Nephron (organoid): ENCODE measurements around the gene SYT7.
A peak's percentile ranks its signal among the peaks of the same experiment; 100 is the strongest.

Experiments
- H3K27ac Mint-ChIP-seq, 3 experiments: 2 replicates each; pipeline ENCODE4 v1.8.0; 2020; ENCODE audit warnings: mixed read lengths in 3 of 3, mild to moderate bottlenecking in 2 of 3, moderate library complexity in 1 of 3
- H3K27me3 Mint-ChIP-seq: 2 replicates; pipeline ENCODE4 v1.8.0; 2021; ENCODE audit warnings: low read depth, mild to moderate bottlenecking, moderate library complexity, mixed read lengths
- H3K36me3 Mint-ChIP-seq: 2 replicates; pipeline ENCODE4 v1.8.0; 2020; ENCODE audit warnings: low read depth, mixed read lengths
- H3K4me1 Mint-ChIP-seq: 2 replicates; pipeline ENCODE4 v1.8.0; 2020; ENCODE audit warnings: mixed read lengths
- H3K4me3 Mint-ChIP-seq, 3 experiments: 2 replicates each; pipeline ENCODE4 v1.8.0; 2020; ENCODE audit warnings: mild to moderate bottlenecking in 3 of 3, mixed read lengths in 3 of 3, moderate library complexity in 2 of 3
- H3K9me3 Mint-ChIP-seq: 2 replicates; pipeline ENCODE4 v1.8.0; 2020; ENCODE audit warnings: mixed read lengths
- CTCF ChIP-seq, 3 experiments: fragments of 200-600 bp; sonication (generic); IDR thresholded peaks; one replicate each; pipeline ENCODE4 v1.5.0; 2021; ENCODE audit warnings: antibody characterized with exemption in 3 of 3; ENCODE audit not compliant: unreplicated experiment in 3 of 3

Gene SYT7

GRCh38 chr11:61581030-61581928 is at the start of gene SYT7:
Gene SYT7 (minus strand): TSS chr11:61581076. CDS start chr11:61580820, 256 bp downstream.
- Mint-ChIP-seq H3K4me1 (peaks cover 10% of the 10 kb centered on the region), H3K27me3 (peaks cover 63% of the 10 kb centered on the region), H3K4me3 (peak within 1 kb of the TSS; percentile 79 to 84 (median 81)), H3K27ac (no peak within 1 kb of the TSS), H3K9me3 (no peaks in the 10 kb centered on the region), H3K36me3 (no peaks in the 10 kb centered on the region)
- TF ChIP-seq CTCF (IDR thresholded peaks at IDR 0.05; ENCODE audit: unreplicated experiment in 3 of 3): peak in 1 of 3 experiments; percentile 11

- Mint-ChIP-seq H3K36me3 (no peaks in the 10 kb centered on the region), H3K27me3 (peaks cover 12% of the 10 kb centered on the region), H3K4me1 (peaks cover 45% of the 10 kb centered on the region), H3K4me3 (peak overlapping the region in 2 of 3 experiments; percentile 33 to 43), H3K9me3 (no peaks in the 10 kb centered on the region), H3K27ac (peak overlapping the region; percentile 57 to 88 (median 63))
- TF ChIP-seq CTCF (IDR thresholded peaks at IDR 0.05; ENCODE audit: unreplicated experiment in 3 of 3): no peak
Observed at GRCh38 chr11:61630089-61630488, 49.2 kb upstream of the SYT7 start.

GRCh38 chr11:61629082-61629833 is 48.4 kb upstream of the SYT7 start:
- Mint-ChIP-seq H3K36me3 (no peaks in the 10 kb centered on the region), H3K27me3 (peaks cover 12% of the 10 kb centered on the region), H3K4me3 (no peak overlapping the region), H3K9me3 (no peaks in the 10 kb centered on the region), H3K4me1 (peaks cover 45% of the 10 kb centered on the region), H3K27ac (peak overlapping the region; percentile 29 to 97 (median 63))
- no peak for TF ChIP-seq CTCF (IDR thresholded peaks at IDR 0.05; ENCODE audit: unreplicated experiment in 3 of 3)

- Mint-ChIP-seq H3K27me3 (peaks cover 11% of the 10 kb centered on the region), H3K36me3 (no peaks in the 10 kb centered on the region), H3K27ac (peak overlapping the region; percentile 71 to 97 (median 83)), H3K9me3 (no peaks in the 10 kb centered on the region), H3K4me3 (no peak overlapping the region), H3K4me1 (peaks cover 45% of the 10 kb centered on the region)
- TF ChIP-seq CTCF (IDR thresholded peaks at IDR 0.05; ENCODE audit: unreplicated experiment in 3 of 3): no peak
Observed at GRCh38 chr11:61628662-61628970, 47.7 kb upstream of the SYT7 start.

GRCh38 chr11:61627850-61628661 is 47.2 kb upstream of the SYT7 start:
- Mint-ChIP-seq H3K4me3 (no peak overlapping the region), H3K27ac (peak overlapping the region; percentile 71 to 97 (median 83)), H3K9me3 (no peaks in the 10 kb centered on the region), H3K36me3 (no peaks in the 10 kb centered on the region), H3K27me3 (peaks cover 11% of the 10 kb centered on the region), H3K4me1 (peaks cover 45% of the 10 kb centered on the region)
- peak; percentile 71 to 80 (median 73) for TF ChIP-seq CTCF (IDR thresholded peaks at IDR 0.05; ENCODE audit: unreplicated experiment in 3 of 3)
